GM12892 (cell line): ENCODE data around the gene L3MBTL3.

ENCODE experiments used
- POLR2A ChIP-seq: IDR thresholded peaks from 2 replicates; pipeline ENCODE4 v1.6.1; 2011; ENCODE audit warnings: low read depth, low read length, control low read depth
- POLR2AphosphoS5 ChIP-seq: IDR thresholded peaks from 2 replicates; pipeline ENCODE4 v1.6.1; 2011; ENCODE audit warnings: low read depth, low read length, control low read depth
- TAF1 ChIP-seq: IDR thresholded peaks from 2 replicates; pipeline ENCODE4 v1.6.1; 2011; ENCODE audit warnings: low read depth, mild to moderate bottlenecking, control low read depth, low read length, borderline replicate concordance

DNA sequence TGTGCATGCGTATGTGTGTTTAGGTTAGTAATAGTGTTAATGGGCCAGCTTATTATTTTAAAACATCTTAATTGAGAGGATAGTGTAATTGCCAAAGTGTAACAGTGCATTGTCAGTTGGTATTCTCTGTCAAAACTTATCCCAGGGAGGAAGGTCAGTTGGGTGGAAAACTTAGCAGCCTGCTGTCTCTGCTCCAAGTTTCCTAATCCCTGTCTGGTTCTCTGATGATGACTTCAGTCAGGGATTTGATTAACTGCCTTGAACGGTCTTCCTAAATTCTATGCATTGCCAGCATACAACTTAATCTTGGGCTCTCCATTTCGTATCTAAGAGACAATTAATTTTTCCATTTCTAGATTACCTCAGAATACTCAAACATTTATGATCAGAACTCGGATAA lies 51.1 kb downstream of the L3MBTL3 start:
- TF ChIP-seq POLR2A (no peak), POLR2AphosphoS5 (no peak), TAF1 (no peak)
